Activated CD4-positive, CD25-positive, alpha-beta regulatory T cell (primary cell): Measurements from ENCODE around the gene CSNK2A1.

Source experiments
- DNase-seq, 4 experiments: peaks; one replicate each; lab custom pipeline; 2025; lab: John Stamatoyannopoulos, UW

The CSNK2A1 gene

DNA sequence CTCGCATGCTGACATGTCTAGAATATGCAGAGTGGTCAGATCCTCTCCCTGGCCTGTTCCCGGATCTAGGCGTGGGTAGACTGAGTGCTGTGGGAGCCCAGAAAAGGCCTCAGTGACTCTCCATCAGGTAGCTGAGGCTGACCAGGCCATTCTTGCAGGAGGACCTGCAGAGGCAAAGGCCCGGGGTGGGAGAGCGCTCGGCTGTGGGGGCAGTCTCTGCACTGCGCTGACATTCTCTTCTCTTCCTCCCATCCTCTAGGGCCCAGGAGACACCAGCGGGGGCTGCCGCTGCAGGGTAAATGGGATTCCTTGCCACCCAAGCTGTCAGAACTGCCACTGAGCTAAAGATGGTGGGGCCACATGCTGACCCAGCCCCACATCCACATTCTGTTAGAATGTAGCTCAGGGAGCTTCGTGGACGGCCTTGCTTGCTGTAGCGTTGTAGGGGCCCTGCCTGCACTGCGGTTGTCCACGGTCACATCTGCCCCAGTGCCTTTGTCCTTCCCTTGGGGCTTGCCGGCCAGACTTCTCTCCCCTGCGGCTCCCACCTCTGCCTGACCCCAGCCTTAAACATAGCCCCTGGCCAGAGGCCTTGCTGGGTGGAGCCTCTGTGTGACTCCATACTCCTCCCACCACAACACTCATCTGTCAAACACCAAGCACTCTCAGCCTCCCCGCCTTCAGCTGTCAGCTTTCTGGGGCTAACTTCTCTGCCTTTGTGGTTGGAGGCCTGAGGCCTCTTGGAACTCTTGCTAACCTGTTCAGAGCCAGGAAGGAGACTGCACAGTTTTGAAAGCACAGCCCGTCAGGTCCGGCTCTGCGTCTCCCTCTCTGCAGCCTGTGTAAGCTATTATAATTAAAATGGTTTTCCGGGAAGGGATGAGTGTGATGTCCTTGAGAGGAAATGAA is 113.2 kb downstream of the CSNK2A1 start:
- no peak for DNase-seq

DNA sequence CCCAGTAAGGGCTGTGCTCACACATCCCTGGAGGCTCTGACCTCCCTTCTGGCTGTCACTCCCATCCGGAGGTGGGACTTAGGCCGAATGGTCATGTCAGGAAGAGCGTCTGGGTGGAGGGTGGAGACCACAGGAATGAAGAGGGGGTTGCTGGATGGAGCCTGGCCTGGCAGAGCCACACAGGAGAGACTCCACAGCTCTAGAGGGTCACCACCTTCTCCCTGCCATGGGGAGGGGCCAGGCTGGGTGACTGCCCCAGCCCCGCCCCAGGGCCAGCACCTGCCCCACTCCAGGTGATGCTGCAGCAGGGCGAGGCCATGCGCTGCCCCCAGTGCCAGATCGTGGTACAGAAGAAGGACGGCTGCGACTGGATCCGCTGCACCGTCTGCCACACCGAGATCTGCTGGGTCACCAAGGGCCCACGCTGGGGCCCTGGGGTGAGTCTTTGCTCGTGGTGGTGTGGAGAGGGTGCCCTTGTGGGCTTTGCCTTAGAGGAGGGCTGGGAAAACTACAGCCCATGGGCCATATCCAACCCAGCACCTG is 114.9 kb downstream of the CSNK2A1 start:
- DNase-seq: no peak

- DNase-seq: no peak
These were observed 115.5 kb downstream of the CSNK2A1 start for GRCh38 chr20:427849-428657.

- DNase-seq: no peak
These were observed 116.2 kb downstream of the CSNK2A1 start for GRCh38 chr20:427401-427800.

DNA sequence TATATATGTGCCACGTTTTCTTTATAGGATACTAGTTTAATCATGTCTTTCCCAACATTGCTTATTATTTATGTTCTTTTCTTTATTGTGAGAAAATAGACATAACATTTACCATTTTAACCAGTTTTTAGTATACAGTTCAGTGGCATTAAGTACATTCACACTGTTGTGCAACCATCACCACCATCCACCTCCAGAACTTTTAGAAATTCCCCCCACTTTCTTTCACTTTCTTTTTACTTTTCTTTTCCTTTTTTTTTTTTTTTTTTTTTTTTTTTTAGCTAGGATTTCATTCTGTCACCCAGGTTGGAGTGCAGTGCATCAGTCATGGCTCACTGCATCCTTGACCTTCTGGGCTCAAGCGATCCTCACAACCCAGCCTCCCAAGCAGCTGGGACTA is 117.0 kb downstream of the CSNK2A1 start:
- no peak for DNase-seq
